KMS-11 (cell line): ENCODE measurements around the gene PROX2.

Experiments used
- H2AFZ ChIP-seq: fragments of 200-600 bp; sonication (generic); 2 replicates; pipeline ENCODE4 v1.6.1; 2016; ENCODE audit warnings: antibody characterized with exemption, mixed run types, low read depth
- H3K27ac ChIP-seq: fragments of 200-600 bp; sonication (generic); 2 replicates; pipeline ENCODE4 v1.6.1; 2016; ENCODE audit warnings: mild to moderate bottlenecking, mixed run types
- H3K27me3 ChIP-seq: fragments of 200-600 bp; sonication (generic); 2 replicates; pipeline ENCODE4 v1.6.1; 2017; ENCODE audit warnings: mild to moderate bottlenecking, low read depth, mixed run types, moderate library complexity; ENCODE audit not compliant: insufficient read depth
- H3K36me3 ChIP-seq: fragments of 200-600 bp; sonication (generic); 2 replicates; pipeline ENCODE4 v1.6.1; 2017; ENCODE audit warnings: mild to moderate bottlenecking, mixed run types; ENCODE audit not compliant: insufficient read depth
- H3K4me1 ChIP-seq: fragments of 200-600 bp; sonication (generic); 2 replicates; pipeline ENCODE4 v1.6.1; 2016; ENCODE audit warnings: mild to moderate bottlenecking, low read depth, mixed run types; ENCODE audit not compliant: poor library complexity, severe bottlenecking
- H3K4me2 ChIP-seq: fragments of 200-600 bp; sonication (generic); 2 replicates; pipeline ENCODE4 v1.7.0; 2016; ENCODE audit warnings: mild to moderate bottlenecking, mixed run types
- H3K4me3 ChIP-seq: fragments of 200-600 bp; sonication (generic); IDR thresholded peaks from 2 replicates; pipeline ENCODE4 v1.6.1; 2017; ENCODE audit warnings: low read depth, low read length, mixed read lengths; ENCODE audit not compliant: insufficient read depth
- H3K79me2 ChIP-seq: fragments of 200-600 bp; sonication (generic); 2 replicates; pipeline ENCODE4 v1.6.1; 2016; ENCODE audit warnings: low read depth, mixed run types; ENCODE audit not compliant: insufficient read depth
- H3K9ac ChIP-seq: fragments of 200-600 bp; sonication (generic); 2 replicates; pipeline ENCODE4 v1.6.1; 2016; ENCODE audit warnings: mild to moderate bottlenecking, mixed run types
- H4K20me1 ChIP-seq: fragments of 200-600 bp; sonication (generic); 2 replicates; pipeline ENCODE4 v1.6.1; 2016; ENCODE audit warnings: mild to moderate bottlenecking, mixed run types; ENCODE audit not compliant: insufficient read depth
- TF ChIP-seq, protein P1 (sequence below): fragments of 200-600 bp; sonication (generic); conservative IDR thresholded peaks from 2 replicates; pipeline ENCODE4 v1.6.1; 2017; ENCODE audit warnings: low read depth, mild to moderate bottlenecking, antibody characterized with exemption, low read length, moderate library complexity, mixed read lengths

The PROX2 gene

DNA sequence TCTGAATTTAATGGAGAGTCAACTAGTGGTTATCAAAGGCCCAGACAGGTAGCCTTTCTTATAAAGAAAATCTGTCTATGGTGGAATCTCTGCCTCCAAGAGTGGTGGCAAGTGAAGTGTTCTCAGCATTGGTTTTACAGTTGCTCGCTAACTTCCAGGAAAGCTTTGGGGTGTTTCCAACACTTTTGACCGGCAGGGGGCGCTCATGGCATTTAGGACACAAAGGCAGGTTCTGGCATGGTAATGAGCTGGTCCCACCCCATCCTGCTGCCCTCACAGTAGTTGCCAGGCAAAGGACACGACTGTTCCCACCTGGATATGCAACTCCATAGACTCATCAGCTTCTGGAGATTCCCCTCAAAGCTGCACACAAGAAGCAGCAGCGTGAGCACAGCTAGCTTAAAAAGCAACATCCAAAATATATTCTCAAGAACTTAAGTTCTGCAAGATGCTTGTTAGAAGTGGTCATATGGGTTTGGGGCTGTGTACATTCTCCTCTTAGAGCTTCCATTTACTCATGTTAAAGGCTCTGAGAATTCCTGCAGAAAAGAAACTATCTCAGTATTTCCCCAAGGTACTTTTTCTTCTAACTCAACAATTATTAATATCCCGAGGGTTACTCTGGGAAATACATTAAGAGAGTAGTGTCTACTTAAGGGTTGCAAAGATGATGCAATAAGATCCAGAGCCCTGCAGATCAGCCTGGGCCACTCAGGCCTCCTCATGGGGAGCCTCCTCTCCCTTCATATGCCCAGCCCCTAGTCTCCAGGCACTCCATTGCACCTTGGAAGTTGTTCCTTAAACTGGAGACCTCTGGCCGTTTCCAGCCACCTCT, 14.8 kb downstream of the PROX2 start:
- no peaks in the 10 kb centered on the region for H3K36me3 ChIP-seq
- no peaks in the 10 kb centered on the region for H3K79me2 ChIP-seq
- H3K27me3 ChIP-seq, result no peaks in the 10 kb centered on the region
- no peak overlapping the region for H3K4me2 ChIP-seq
- H4K20me1 ChIP-seq, result no peaks in the 10 kb centered on the region
- H3K27ac ChIP-seq, result no peak overlapping the region
- H3K4me3 ChIP-seq, result no peak overlapping the region
- peaks cover 5% of the 10 kb centered on the region for H3K4me1 ChIP-seq
- H2AFZ ChIP-seq, result peak overlapping the region; percentile 26; the same call in 1 of the 2 replicates
- H3K9ac ChIP-seq, result no peak overlapping the region
- TF ChIP-seq, protein P1, sequence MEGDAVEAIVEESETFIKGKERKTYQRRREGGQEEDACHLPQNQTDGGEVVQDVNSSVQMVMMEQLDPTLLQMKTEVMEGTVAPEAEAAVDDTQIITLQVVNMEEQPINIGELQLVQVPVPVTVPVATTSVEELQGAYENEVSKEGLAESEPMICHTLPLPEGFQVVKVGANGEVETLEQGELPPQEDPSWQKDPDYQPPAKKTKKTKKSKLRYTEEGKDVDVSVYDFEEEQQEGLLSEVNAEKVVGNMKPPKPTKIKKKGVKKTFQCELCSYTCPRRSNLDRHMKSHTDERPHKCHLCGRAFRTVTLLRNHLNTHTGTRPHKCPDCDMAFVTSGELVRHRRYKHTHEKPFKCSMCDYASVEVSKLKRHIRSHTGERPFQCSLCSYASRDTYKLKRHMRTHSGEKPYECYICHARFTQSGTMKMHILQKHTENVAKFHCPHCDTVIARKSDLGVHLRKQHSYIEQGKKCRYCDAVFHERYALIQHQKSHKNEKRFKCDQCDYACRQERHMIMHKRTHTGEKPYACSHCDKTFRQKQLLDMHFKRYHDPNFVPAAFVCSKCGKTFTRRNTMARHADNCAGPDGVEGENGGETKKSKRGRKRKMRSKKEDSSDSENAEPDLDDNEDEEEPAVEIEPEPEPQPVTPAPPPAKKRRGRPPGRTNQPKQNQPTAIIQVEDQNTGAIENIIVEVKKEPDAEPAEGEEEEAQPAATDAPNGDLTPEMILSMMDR, result peak; percentile 80

DNA sequence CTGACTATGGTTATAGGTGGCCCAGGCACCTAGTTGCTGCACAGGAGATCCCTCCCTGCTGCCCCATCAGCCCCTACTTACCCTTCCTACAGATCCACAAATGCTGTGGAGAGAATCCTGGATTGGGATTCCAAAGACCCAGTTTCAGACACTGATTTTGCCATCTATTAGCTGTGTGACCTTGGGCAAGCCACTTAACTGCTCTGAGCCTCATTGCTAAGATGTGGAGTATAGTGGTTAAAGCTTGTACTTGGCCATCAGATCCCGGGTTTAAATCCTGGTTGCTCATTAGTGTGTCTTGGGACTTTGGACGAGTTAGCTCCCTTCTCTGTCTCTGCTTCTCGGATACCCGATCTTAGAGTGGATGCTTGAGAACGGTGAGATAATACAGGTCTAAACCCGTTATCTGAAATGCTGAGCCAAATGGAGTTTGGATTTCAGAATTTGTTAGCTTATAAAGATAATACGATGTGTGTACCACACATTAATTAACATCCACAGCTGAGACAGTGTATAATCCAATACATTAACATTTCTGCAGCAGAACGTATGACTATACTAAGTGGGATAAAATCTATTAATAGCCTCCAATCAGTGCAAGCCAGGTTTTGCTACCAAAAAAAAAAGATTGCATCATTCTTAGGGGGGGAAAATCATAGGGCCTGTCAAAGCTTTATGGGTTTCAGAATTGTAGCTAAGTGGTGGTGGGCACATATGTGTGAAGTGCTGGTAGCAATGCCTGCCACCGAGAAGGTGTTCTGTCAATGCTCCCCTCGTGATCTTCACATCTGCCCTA, 16.0 kb downstream of the PROX2 start:
- TF ChIP-seq, protein P1, result no peak
- no peak overlapping the region for H3K4me2 ChIP-seq
- H4K20me1 ChIP-seq, result no peaks in the 10 kb centered on the region
- H2AFZ ChIP-seq, result no peak overlapping the region
- H3K27ac ChIP-seq, result no peak overlapping the region
- H3K4me3 ChIP-seq, result no peak overlapping the region
- no peak overlapping the region for H3K9ac ChIP-seq
- no peaks in the 10 kb centered on the region for H3K36me3 ChIP-seq
- no peaks in the 10 kb centered on the region for H3K27me3 ChIP-seq
- no peaks in the 10 kb centered on the region for H3K79me2 ChIP-seq
- peaks cover 5% of the 10 kb centered on the region for H3K4me1 ChIP-seq

DNA sequence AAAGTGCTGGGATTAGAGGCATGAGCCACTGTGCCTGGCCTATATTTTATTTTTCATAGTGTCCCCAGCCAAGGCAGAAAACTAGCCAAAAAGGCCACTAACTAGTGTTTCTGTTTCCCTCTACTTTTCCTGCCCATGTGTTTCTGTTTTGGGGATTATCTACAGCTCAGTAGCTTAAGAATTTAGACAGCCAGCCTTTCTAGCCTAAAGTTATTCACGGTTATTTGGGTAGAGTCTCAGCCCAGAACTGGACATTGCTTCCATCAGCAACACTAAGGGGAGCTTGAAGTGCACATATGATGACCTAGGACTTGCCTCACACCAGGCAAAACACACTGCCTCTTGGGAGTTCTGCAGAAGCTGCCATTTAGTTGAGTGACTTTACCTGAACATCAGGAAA, 17.9 kb downstream of the PROX2 start:
- H3K4me3 ChIP-seq, result no peak overlapping the region

DNA sequence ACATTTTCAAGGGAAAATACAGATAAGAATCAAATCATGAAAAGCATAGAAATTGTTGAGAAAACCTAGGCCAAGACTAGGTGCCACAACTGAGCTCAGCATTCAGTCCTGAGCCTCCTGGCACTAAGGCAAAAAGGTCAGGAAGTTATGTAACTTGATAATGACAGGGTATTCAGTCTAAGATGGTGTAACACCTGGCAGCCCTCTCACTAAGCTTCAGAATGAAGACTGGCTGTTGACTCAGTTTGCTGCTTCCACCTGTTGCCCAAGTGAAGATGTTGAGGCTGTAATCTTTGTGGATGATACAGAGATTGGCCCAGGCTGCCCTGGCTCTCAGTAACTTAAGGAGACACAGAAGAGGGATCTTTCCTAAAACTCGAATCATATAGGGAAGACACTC, 19.6 kb downstream of the PROX2 start:
- TF ChIP-seq, protein P1, result no peak
- no peaks in the 10 kb centered on the region for H3K27me3 ChIP-seq
- H3K79me2 ChIP-seq, result no peaks in the 10 kb centered on the region
- H2AFZ ChIP-seq, result no peak overlapping the region
- no peak overlapping the region for H3K27ac ChIP-seq
- H3K4me1 ChIP-seq, result peaks cover 5% of the 10 kb centered on the region
- H3K9ac ChIP-seq, result no peak overlapping the region
- no peaks in the 10 kb centered on the region for H4K20me1 ChIP-seq
- no peak overlapping the region for H3K4me3 ChIP-seq
- H3K36me3 ChIP-seq, result no peaks in the 10 kb centered on the region
- H3K4me2 ChIP-seq, result no peak overlapping the region

More for the DNA sequence above, 17.9 kb downstream of the PROX2 start:
- Histone ChIP-seq H3K27ac (no peak overlapping the region), H3K4me2 (no peak overlapping the region), H3K4me1 (peaks cover 5% of the 10 kb centered on the region), H4K20me1 (no peaks in the 10 kb centered on the region), H3K9ac (no peak overlapping the region), H2AFZ (no peak overlapping the region), H3K79me2 (no peaks in the 10 kb centered on the region), H3K36me3 (no peaks in the 10 kb centered on the region), H3K27me3 (no peaks in the 10 kb centered on the region)
- TF ChIP-seq, protein P1, result no peak
